ENCODE results near the gene KIF1A. TPM values are rescaled to one million over a fixed set of nuclear protein-coding genes. Genes with fewer than 3 reads are reported as not detected.

Gene KIF1A
- total RNA-seq, 1 donor from 2014 or later: 2.0 TPM

GRCh38 chr2:240787521-240788472 is 32.2 kb downstream of the KIF1A start:
- H3K4me3 ChIP-seq: no peak overlapping the region
- intact Hi-C loops (cut with micrococcal nuclease): no loop called here
- H3K27me3 ChIP-seq (ENCODE audit: low read depth): peaks cover 46% of the 10 kb centered on the region
- peak; percentile 6 for DNase-seq
- H3K4me1 ChIP-seq: no peaks in the 10 kb centered on the region
- H3K27ac ChIP-seq (replicated peaks): no peak overlapping the region
- H3K36me3 ChIP-seq: no peaks in the 10 kb centered on the region
- H3K9me3 ChIP-seq (replicated peaks): no peaks in the 10 kb centered on the region
- TF ChIP-seq CTCF (IDR thresholded peaks at IDR 0.05; ENCODE audit: borderline replicate concordance): no peak

- Histone ChIP-seq H3K4me1 (no peaks in the 10 kb centered on the region), H3K27me3 (ENCODE audit: low read depth) (peaks cover 55% of the 10 kb centered on the region), H3K36me3 (no peaks in the 10 kb centered on the region), H3K27ac (replicated peaks) (no peak overlapping the region), H3K9me3 (replicated peaks) (no peaks in the 10 kb centered on the region), H3K4me3 (no peak overlapping the region)
- no peak for TF ChIP-seq CTCF (IDR thresholded peaks at IDR 0.05; ENCODE audit: borderline replicate concordance)
- intact Hi-C loops (cut with micrococcal nuclease): no loop called here
- DNase-seq: peak; percentile 5
These were observed 33.1 kb downstream of the KIF1A start for GRCh38 chr2:240786871-240787311.

GRCh38 chr2:240786355-240786841 is 33.6 kb downstream of the KIF1A start:
- intact Hi-C loops (cut with micrococcal nuclease): no loop called here
- Histone ChIP-seq H3K9me3 (replicated peaks) (no peaks in the 10 kb centered on the region), H3K4me3 (no peak overlapping the region), H3K4me1 (no peaks in the 10 kb centered on the region), H3K27ac (replicated peaks) (no peak overlapping the region), H3K27me3 (ENCODE audit: low read depth) (peaks cover 59% of the 10 kb centered on the region), H3K36me3 (no peaks in the 10 kb centered on the region)
- no peak for TF ChIP-seq CTCF (IDR thresholded peaks at IDR 0.05; ENCODE audit: borderline replicate concordance)
- peak; percentile 9 for DNase-seq

GRCh38 chr2:240785424-240786335 is 34.3 kb downstream of the KIF1A start:
- TF ChIP-seq CTCF (IDR thresholded peaks at IDR 0.05; ENCODE audit: borderline replicate concordance): no peak
- Histone ChIP-seq H3K4me3 (no peak overlapping the region), H3K9me3 (replicated peaks) (no peaks in the 10 kb centered on the region), H3K27me3 (ENCODE audit: low read depth) (peaks cover 59% of the 10 kb centered on the region), H3K27ac (replicated peaks) (no peak overlapping the region), H3K36me3 (no peaks in the 10 kb centered on the region), H3K4me1 (no peaks in the 10 kb centered on the region)
- peak; percentile 9 for DNase-seq
- intact Hi-C loops (cut with micrococcal nuclease): no loop called here

Data from left ventricle myocardium inferior (tissue), 1 donor.